Measurements from ENCODE around the gene TP53I3. TPM values are rescaled to one million over a fixed set of nuclear protein-coding genes. Genes with fewer than 3 reads are reported as not detected.
A peak's percentile ranks its signal among the peaks of the same experiment; 100 is the strongest.

Gene TP53I3
- total and polyA plus RNA-seq, 2 donors (not counting 1 experiment from before 2014, with no cell fraction given) = 31.0 to 75.5 TPM

- H3K79me2 ChIP-seq (ENCODE audit: control insufficient read depth, insufficient read depth, low read length) = peaks cover 2% of the 10 kb centered on the region
- no peak overlapping the region for H3K9ac ChIP-seq (ENCODE audit: insufficient read depth, low read length)
- H4K20me1 ChIP-seq (ENCODE audit: control insufficient read depth, extremely low read depth, insufficient read depth, low read length) = no peaks in the 10 kb centered on the region
- no peak for TF ChIP-seq EZH2 (IDR thresholded peaks at IDR 0.05; ENCODE audit: low read length, missing control alignments)
- TF ChIP-seq, protein P1, sequence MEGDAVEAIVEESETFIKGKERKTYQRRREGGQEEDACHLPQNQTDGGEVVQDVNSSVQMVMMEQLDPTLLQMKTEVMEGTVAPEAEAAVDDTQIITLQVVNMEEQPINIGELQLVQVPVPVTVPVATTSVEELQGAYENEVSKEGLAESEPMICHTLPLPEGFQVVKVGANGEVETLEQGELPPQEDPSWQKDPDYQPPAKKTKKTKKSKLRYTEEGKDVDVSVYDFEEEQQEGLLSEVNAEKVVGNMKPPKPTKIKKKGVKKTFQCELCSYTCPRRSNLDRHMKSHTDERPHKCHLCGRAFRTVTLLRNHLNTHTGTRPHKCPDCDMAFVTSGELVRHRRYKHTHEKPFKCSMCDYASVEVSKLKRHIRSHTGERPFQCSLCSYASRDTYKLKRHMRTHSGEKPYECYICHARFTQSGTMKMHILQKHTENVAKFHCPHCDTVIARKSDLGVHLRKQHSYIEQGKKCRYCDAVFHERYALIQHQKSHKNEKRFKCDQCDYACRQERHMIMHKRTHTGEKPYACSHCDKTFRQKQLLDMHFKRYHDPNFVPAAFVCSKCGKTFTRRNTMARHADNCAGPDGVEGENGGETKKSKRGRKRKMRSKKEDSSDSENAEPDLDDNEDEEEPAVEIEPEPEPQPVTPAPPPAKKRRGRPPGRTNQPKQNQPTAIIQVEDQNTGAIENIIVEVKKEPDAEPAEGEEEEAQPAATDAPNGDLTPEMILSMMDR (conservative IDR thresholded peaks at IDR 0.05 in 1 of 2, IDR thresholded peaks at IDR 0.05 in 1 of 2; ENCODE audit: low read depth in 1 of 2, low read length in 2 of 2) = no peak
- no peaks in the 10 kb centered on the region for H3K9me3 ChIP-seq (ENCODE audit: control insufficient read depth, insufficient read depth, low read depth, low read length)
- no peak overlapping the region for H3K4me3 ChIP-seq (replicated peaks in 1 of 4; ENCODE audit: control extremely low read depth in 1 of 4, insufficient read depth in 1 of 4, low read depth in 3 of 4, low read length in 4 of 4)
- no peaks in the 10 kb centered on the region for H3K27me3 ChIP-seq (ENCODE audit: control insufficient read depth, insufficient read depth, low read length)
- H2AFZ ChIP-seq (ENCODE audit: low read length) = no peak overlapping the region
- H3K4me2 ChIP-seq (ENCODE audit: extremely low read depth, insufficient read depth, low read length) = no peak overlapping the region
- H3K27ac ChIP-seq (ENCODE audit: insufficient read depth, low read length) = no peak overlapping the region
- peaks cover 9% of the 10 kb centered on the region for H3K4me1 ChIP-seq (ENCODE audit: control insufficient read depth, extremely low read depth, insufficient read depth, low read length)
- DNase-seq (ENCODE audit: low read depth in 2 of 2) = no peak
- peaks cover 2% of the 10 kb centered on the region for H3K36me3 ChIP-seq (ENCODE audit: control insufficient read depth, insufficient read depth, low read length)
These were observed 1.6 kb upstream of the TP53I3 start for GRCh38 chr2:24086241-24086640.

DNA sequence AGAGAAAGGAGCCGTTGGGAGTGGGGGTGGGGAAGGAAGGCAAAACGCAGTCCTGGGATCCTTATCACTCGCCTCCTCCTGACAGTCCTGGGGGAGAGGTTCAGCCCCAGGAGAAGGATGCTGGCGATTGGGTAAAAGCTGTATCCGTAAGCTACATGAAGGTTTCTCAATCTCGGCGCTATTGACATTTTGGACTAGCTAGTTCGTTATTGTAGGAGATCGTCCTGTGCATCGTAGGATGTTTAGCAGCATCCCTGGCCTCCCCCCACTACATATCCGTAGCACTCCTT is 511 bp upstream of the TP53I3 start:
- no peaks in the 10 kb centered on the region for H3K9me3 ChIP-seq (ENCODE audit: control insufficient read depth, insufficient read depth, low read depth, low read length)
- peak overlapping the region; percentile 82 for H3K27ac ChIP-seq (ENCODE audit: insufficient read depth, low read length)
- H3K9ac ChIP-seq (ENCODE audit: insufficient read depth, low read length) = peak overlapping the region; percentile 71
- H3K27me3 ChIP-seq (ENCODE audit: control insufficient read depth, insufficient read depth, low read length) = no peaks in the 10 kb centered on the region
- H3K4me2 ChIP-seq (ENCODE audit: extremely low read depth, insufficient read depth, low read length) = peak overlapping the region; percentile 97
- peak overlapping the region; percentile 98 for H2AFZ ChIP-seq (ENCODE audit: low read length)
- H4K20me1 ChIP-seq (ENCODE audit: control insufficient read depth, extremely low read depth, insufficient read depth, low read length) = no peaks in the 10 kb centered on the region
- DNase-seq (ENCODE audit: low read depth in 2 of 2) = no peak
- peaks cover 2% of the 10 kb centered on the region for H3K79me2 ChIP-seq (ENCODE audit: control insufficient read depth, insufficient read depth, low read length)
- peak overlapping the region; percentile 75 to 94 (median 85) for H3K4me3 ChIP-seq (replicated peaks in 1 of 4; ENCODE audit: control extremely low read depth in 1 of 4, insufficient read depth in 1 of 4, low read depth in 3 of 4, low read length in 4 of 4)
- TF ChIP-seq EZH2 (IDR thresholded peaks at IDR 0.05; ENCODE audit: low read length, missing control alignments) = no peak
- TF ChIP-seq, protein P1 (conservative IDR thresholded peaks at IDR 0.05 in 1 of 2, IDR thresholded peaks at IDR 0.05 in 1 of 2; ENCODE audit: low read depth in 1 of 2, low read length in 2 of 2) = no peak
- peaks cover 4% of the 10 kb centered on the region for H3K36me3 ChIP-seq (ENCODE audit: control insufficient read depth, insufficient read depth, low read length)
- H3K4me1 ChIP-seq (ENCODE audit: control insufficient read depth, extremely low read depth, insufficient read depth, low read length) = peaks cover 10% of the 10 kb centered on the region

DNA sequence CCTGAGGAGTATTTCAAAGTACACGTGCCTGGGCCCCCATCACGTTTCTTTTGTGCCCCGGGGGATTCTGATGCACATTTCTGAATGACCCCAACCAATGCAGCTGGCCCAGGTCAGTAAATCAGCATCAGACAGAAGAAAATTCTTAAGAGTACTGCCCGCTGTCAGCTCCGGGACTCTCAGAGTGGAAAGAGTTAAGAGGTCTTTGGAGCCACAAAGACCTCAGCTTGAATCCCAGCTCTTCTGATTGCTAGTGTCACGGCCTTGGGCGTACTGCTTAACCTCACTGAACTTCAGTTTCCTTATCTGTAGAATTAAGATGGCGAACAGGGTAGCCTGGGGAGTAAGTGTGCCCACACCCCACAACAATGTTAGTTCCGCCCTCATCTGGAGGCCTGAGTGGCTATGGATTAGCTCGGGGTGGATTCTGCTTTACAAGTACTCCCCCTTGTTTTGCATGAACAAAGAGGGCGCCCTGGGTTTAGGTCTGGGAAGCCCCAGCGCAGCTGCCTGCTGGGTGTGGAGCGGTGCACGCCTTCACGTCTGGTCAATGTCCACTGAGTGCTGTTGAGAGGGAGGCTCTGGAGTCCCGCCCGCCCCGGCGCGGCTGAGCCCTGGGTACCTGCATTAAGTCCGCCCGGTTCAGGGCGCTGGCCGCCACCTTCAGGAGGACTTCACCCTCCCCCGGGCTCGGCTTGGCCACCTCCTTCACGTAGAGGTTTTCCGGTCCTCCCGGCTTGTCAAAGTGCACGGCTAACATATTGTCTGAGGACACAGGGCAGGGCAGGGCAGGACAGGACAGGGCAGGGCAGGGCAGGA is 858 bp downstream of the TP53I3 start:
- no peak for TF ChIP-seq EZH2 (IDR thresholded peaks at IDR 0.05; ENCODE audit: low read length, missing control alignments)
- TF ChIP-seq, protein P1 (conservative IDR thresholded peaks at IDR 0.05 in 1 of 2, IDR thresholded peaks at IDR 0.05 in 1 of 2; ENCODE audit: low read depth in 1 of 2, low read length in 2 of 2) = peak in 1 of 2 donors; percentile 22
- no peaks in the 10 kb centered on the region for H3K27me3 ChIP-seq (ENCODE audit: control insufficient read depth, insufficient read depth, low read length)
- peak overlapping the region; percentile 71 for H3K9ac ChIP-seq (ENCODE audit: insufficient read depth, low read length)
- peak overlapping the region; percentile 76 for H2AFZ ChIP-seq (ENCODE audit: low read length)
- no peaks in the 10 kb centered on the region for H4K20me1 ChIP-seq (ENCODE audit: control insufficient read depth, extremely low read depth, insufficient read depth, low read length)
- no peaks in the 10 kb centered on the region for H3K9me3 ChIP-seq (ENCODE audit: control insufficient read depth, insufficient read depth, low read depth, low read length)
- H3K36me3 ChIP-seq (ENCODE audit: control insufficient read depth, insufficient read depth, low read length) = peaks cover 5% of the 10 kb centered on the region
- H3K79me2 ChIP-seq (ENCODE audit: control insufficient read depth, insufficient read depth, low read length) = peaks cover 2% of the 10 kb centered on the region
- peak overlapping the region; percentile 82 for H3K27ac ChIP-seq (ENCODE audit: insufficient read depth, low read length)
- peak overlapping the region; percentile 75 to 86 (median 84) for H3K4me3 ChIP-seq (replicated peaks in 1 of 4; ENCODE audit: control extremely low read depth in 1 of 4, insufficient read depth in 1 of 4, low read depth in 3 of 4, low read length in 4 of 4)
- DNase-seq (ENCODE audit: low read depth in 2 of 2) = peak; percentile 84 to 88
- peak overlapping the region; percentile 93 for H3K4me2 ChIP-seq (ENCODE audit: extremely low read depth, insufficient read depth, low read length)
- H3K4me1 ChIP-seq (ENCODE audit: control insufficient read depth, extremely low read depth, insufficient read depth, low read length) = peaks cover 10% of the 10 kb centered on the region

Measured in fibroblast of lung (primary cell).